ENCODE data around the gene AAK1.

GRCh38 chr2:69674316-69674670 lies 30.8 kb upstream of the AAK1 start:
- TF ChIP-seq, protein P1, sequence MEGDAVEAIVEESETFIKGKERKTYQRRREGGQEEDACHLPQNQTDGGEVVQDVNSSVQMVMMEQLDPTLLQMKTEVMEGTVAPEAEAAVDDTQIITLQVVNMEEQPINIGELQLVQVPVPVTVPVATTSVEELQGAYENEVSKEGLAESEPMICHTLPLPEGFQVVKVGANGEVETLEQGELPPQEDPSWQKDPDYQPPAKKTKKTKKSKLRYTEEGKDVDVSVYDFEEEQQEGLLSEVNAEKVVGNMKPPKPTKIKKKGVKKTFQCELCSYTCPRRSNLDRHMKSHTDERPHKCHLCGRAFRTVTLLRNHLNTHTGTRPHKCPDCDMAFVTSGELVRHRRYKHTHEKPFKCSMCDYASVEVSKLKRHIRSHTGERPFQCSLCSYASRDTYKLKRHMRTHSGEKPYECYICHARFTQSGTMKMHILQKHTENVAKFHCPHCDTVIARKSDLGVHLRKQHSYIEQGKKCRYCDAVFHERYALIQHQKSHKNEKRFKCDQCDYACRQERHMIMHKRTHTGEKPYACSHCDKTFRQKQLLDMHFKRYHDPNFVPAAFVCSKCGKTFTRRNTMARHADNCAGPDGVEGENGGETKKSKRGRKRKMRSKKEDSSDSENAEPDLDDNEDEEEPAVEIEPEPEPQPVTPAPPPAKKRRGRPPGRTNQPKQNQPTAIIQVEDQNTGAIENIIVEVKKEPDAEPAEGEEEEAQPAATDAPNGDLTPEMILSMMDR (IDR thresholded peaks at IDR 0.05) = no peak
- TF ChIP-seq POLR2A (IDR thresholded peaks at IDR 0.05) (no peak), POLR2AphosphoS5 (IDR thresholded peaks at IDR 0.05) (no peak), EP300 (IDR thresholded peaks at IDR 0.05; ENCODE audit: low read depth) (no peak)
